ENCODE data around the gene GUCA2B.

The GUCA2B gene

GRCh38 chr1:42189931-42190853, 37.0 kb downstream of the GUCA2B start:
- no peak for DNase-seq (ENCODE audit: low spot score)

- DNase-seq (ENCODE audit: low spot score): no peak
Measured at GRCh38 chr1:42191319-42191718, 38.1 kb downstream of the GUCA2B start.

DNA sequence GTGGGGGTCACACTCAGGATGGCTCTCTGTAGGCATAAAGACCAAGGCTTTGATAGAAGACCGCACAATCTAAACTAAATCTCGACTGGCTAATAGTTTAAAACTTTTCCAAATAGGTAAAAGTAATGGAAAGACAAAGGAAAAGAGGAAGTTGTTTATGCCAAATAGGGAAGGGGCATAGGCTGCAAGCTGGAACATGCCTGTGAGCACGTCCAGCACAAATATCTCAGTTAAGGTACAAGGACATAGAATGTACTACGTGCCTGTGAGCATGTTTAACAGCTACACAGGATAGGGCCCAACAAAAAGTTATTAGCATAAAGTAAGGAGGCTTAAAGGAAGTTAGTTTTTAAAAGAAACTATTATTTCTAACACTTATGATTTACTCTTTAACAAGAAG, 38.9 kb downstream of the GUCA2B start:
- DNase-seq (ENCODE audit: low spot score): no peak

GRCh38 chr1:42195841-42196240, 42.6 kb downstream of the GUCA2B start:
- no peak for DNase-seq (ENCODE audit: low spot score)

- DNase-seq (ENCODE audit: low spot score): no peak
Measured at GRCh38 chr1:42198251-42198650, 45.0 kb downstream of the GUCA2B start.

DNA sequence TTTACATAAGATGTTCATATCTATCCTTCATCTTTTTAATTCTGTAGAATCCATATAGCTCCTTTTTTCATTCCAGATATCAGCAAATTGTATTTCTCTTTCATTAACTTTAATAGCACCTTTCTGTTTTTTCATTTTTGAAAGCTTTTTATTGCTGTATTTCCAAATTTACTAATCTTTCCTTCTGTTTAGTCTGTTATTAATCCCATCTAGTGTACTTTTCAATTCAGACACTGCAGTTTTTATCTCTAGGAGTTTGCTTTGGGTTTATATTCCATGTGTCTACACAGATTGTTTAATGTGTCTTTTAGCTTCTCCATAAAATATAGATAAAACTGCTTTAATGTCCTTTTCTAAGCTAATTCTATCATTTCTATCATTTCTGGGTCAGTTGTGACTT, 48.8 kb downstream of the GUCA2B start:
- no peak for DNase-seq (ENCODE audit: low spot score)
